HG02870 (cell line): ENCODE measurements around the gene SETD1A.
"Not testable (repeated sequence)": the region's sequence is repeated elsewhere in the genome, so short reads cannot be mapped to it uniquely, and the experiment has no call there.

ENCODE experiments used
- ATAC-seq: cut with Tn5 transposase; IDR thresholded peaks from one replicate; pipeline ENCODE4 v1.9.1; 2021; ENCODE audit warnings: mild to moderate bottlenecking, moderate library complexity; ENCODE audit not compliant: unreplicated experiment

Gene SETD1A

GRCh38 chr16:30928390-30928789 lies 29.2 kb upstream of the SETD1A start:
- ATAC-seq = no peak

GRCh38 chr16:30929167-30929566 lies 28.4 kb upstream of the SETD1A start:
- ATAC-seq = no peak

- no peak for ATAC-seq
Observed at GRCh38 chr16:30930160-30930571, 27.4 kb upstream of the SETD1A start.

GRCh38 chr16:30931068-30931650 lies 26.4 kb upstream of the SETD1A start:
- ATAC-seq = no peak

GRCh38 chr16:30934827-30935557 lies 22.6 kb upstream of the SETD1A start:
- no peak for ATAC-seq

- ATAC-seq = no peak
Observed at GRCh38 chr16:30937692-30938091, 19.9 kb upstream of the SETD1A start.

- ATAC-seq = not testable (repeated sequence)
Observed at GRCh38 chr16:30939571-30939970, 18.0 kb upstream of the SETD1A start.

- ATAC-seq = peak; percentile 82
Observed at GRCh38 chr16:30941600-30942425, 15.7 kb upstream of the SETD1A start.

- no peak for ATAC-seq
Observed at GRCh38 chr16:30942426-30942806, 15.1 kb upstream of the SETD1A start.

GRCh38 chr16:30944352-30944751 lies 13.2 kb upstream of the SETD1A start:
- no peak for ATAC-seq

- ATAC-seq = no peak
Observed at GRCh38 chr16:30946671-30947540, 10.6 kb upstream of the SETD1A start.

- no peak for ATAC-seq
Observed at GRCh38 chr16:30947541-30947858, 10.1 kb upstream of the SETD1A start.

- ATAC-seq = no peak
Observed at GRCh38 chr16:30947859-30948666, 9.5 kb upstream of the SETD1A start.

GRCh38 chr16:30948667-30949649 lies 8.6 kb upstream of the SETD1A start, which contains the start of gene ORAI3:
Gene ORAI3, plus strand, starts transcription at chr16:30949068. Its CDS starts 222 bp downstream, at chr16:30949290.
- ATAC-seq = peak; percentile 59

- no peak for ATAC-seq
Observed at GRCh38 chr16:30949650-30950515, 7.7 kb upstream of the SETD1A start.

- no peak for ATAC-seq
Observed at GRCh38 chr16:30950516-30951065, 7.0 kb upstream of the SETD1A start.

GRCh38 chr16:30951193-30951592 lies 6.4 kb upstream of the SETD1A start:
- no peak for ATAC-seq

- ATAC-seq = no peak
Observed at GRCh38 chr16:30951750-30952149, 5.8 kb upstream of the SETD1A start.
